Measurements from ENCODE around the gene C2orf66.

C2orf66 gene

DNA sequence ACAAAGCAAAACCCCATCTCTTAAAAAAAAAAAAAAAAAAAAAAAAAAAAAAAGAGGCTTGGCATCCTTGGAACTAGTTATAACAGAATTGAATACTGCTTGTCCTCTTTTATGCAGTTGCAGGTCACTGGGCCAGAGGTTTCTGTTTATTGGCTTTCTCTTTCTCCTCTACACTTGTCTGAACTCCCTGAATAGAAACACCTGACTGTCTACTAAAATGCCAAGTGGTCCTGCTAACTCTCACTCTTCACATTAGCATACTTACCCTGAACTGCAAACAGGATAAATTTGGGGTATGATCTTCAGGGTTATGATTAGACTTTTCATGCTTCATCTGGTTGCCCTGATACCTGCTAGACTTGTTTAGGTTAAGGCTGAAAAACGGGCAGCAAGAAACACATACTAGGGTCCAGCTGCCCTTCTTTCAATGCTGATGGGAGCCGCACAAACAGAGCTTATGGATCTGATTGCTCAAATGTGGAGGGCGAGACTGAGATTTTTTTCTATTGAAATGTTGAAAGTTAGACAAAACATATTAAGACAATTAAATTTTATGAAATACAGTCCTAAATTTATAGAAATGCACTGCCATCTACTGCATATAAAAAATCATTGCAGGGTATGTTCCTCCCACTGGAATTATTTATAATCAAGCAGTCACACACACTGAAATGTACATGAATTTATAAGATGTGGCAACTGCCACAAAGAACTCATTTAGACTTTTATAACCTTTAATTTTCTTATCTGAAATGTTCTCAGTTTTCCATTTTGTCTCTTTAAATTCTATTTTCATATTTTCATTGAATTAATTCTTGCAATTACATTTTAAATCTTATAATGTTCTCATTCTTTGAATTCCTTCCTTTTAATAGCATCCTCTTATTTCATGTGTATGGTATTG lies 50.4 kb downstream of the C2orf66 start:
- peak in 1 of 2 experiments; percentile 9 for DNase-seq
